Activated CD4-positive, CD25-positive, alpha-beta regulatory T cell (primary cell): ENCODE data around the gene MAPKAPK5.
"Not testable (repeated sequence)": the region's sequence is repeated elsewhere in the genome, so short reads cannot be mapped to it uniquely, and the experiment has no call there.

Source experiments
- DNase-seq, 4 experiments: peaks; one replicate each; lab custom pipeline; 2025; lab: John Stamatoyannopoulos, UW

MAPKAPK5 gene

GRCh38 chr12:111886662-111887545, 44.9 kb downstream of the MAPKAPK5 start:
- DNase-seq, result no peak

GRCh38 chr12:111887926-111888745, 46.1 kb downstream of the MAPKAPK5 start:
- DNase-seq, result no peak

- DNase-seq, result no peak
These were observed 51.3 kb downstream of the MAPKAPK5 start for GRCh38 chr12:111893287-111893686.

GRCh38 chr12:111894556-111894955, 52.5 kb downstream of the MAPKAPK5 start:
- no peak for DNase-seq

- DNase-seq, result no peak
These were observed 59.2 kb downstream of the MAPKAPK5 start for GRCh38 chr12:111901182-111901581.

- DNase-seq, result no peak
These were observed 62.5 kb downstream of the MAPKAPK5 start for GRCh38 chr12:111904446-111904975.

GRCh38 chr12:111905502-111905901, 63.5 kb downstream of the MAPKAPK5 start:
- DNase-seq, result no peak

- DNase-seq, result no peak
These were observed 65.7 kb downstream of the MAPKAPK5 start for GRCh38 chr12:111907740-111908139.

GRCh38 chr12:111925171-111925570, 83.1 kb downstream of the MAPKAPK5 start:
- no peak for DNase-seq

- no peak for DNase-seq
These were observed 84.6 kb downstream of the MAPKAPK5 start for GRCh38 chr12:111926631-111927030.

GRCh38 chr12:111927346-111927745, 85.3 kb downstream of the MAPKAPK5 start:
- no peak for DNase-seq

- no peak for DNase-seq
These were observed 90.2 kb downstream of the MAPKAPK5 start for GRCh38 chr12:111932241-111932640.

- DNase-seq, result no peak
These were observed 94.8 kb downstream of the MAPKAPK5 start for GRCh38 chr12:111936869-111937268.

GRCh38 chr12:111937429-111937828, 95.4 kb downstream of the MAPKAPK5 start:
- DNase-seq, result no peak

GRCh38 chr12:111942557-111942956, 100.5 kb downstream of the MAPKAPK5 start:
- no peak for DNase-seq

GRCh38 chr12:111943929-111944328, 101.9 kb downstream of the MAPKAPK5 start:
- no peak for DNase-seq

- DNase-seq, result not testable (repeated sequence)
These were observed 109.1 kb downstream of the MAPKAPK5 start for GRCh38 chr12:111950961-111951676.
